ENCODE results near the gene ZNF827.

The ZNF827 gene

GRCh38 chr4:145824463-145824862 is 114.2 kb downstream of the ZNF827 start:
- Histone ChIP-seq H3K9me3 (no peaks in the 10 kb centered on the region), H3K4me1 (ENCODE audit: control insufficient read depth in 1 of 2, insufficient read depth in 1 of 2, low read depth in 1 of 2, low read length in 1 of 2) (no peaks in the 10 kb centered on the region), H3K36me3 (no peaks in the 10 kb centered on the region), H3K4me3 (ENCODE audit: low read depth in 1 of 2, low read length in 1 of 2) (no peak overlapping the region), H3K27me3 (no peaks in the 10 kb centered on the region), H3K27ac (no peak overlapping the region)
- no peak for TF ChIP-seq CTCF (IDR thresholded peaks at IDR 0.05)

- no peak for TF ChIP-seq CTCF (IDR thresholded peaks at IDR 0.05)
Observed at GRCh38 chr4:145823743-145824142, 114.9 kb downstream of the ZNF827 start.

GRCh38 chr4:145822581-145822980 is 116.0 kb downstream of the ZNF827 start:
- no peak for TF ChIP-seq CTCF (IDR thresholded peaks at IDR 0.05)
- no peaks in the 10 kb centered on the region for H3K4me1 ChIP-seq (ENCODE audit: control insufficient read depth in 1 of 2, insufficient read depth in 1 of 2, low read depth in 1 of 2, low read length in 1 of 2)
- no peak overlapping the region for H3K27ac ChIP-seq
- no peaks in the 10 kb centered on the region for H3K36me3 ChIP-seq
- no peak overlapping the region for H3K4me3 ChIP-seq (ENCODE audit: low read depth in 1 of 2, low read length in 1 of 2)
- H3K27me3 ChIP-seq = no peaks in the 10 kb centered on the region
- H3K9me3 ChIP-seq = no peaks in the 10 kb centered on the region

More at GRCh38 chr4:145823743-145824142, 114.9 kb downstream of the ZNF827 start:
- no peaks in the 10 kb centered on the region for H3K27me3 ChIP-seq
- no peaks in the 10 kb centered on the region for H3K4me1 ChIP-seq (ENCODE audit: control insufficient read depth in 1 of 2, insufficient read depth in 1 of 2, low read depth in 1 of 2, low read length in 1 of 2)
- no peak overlapping the region for H3K27ac ChIP-seq
- no peak overlapping the region for H3K4me3 ChIP-seq (ENCODE audit: low read depth in 1 of 2, low read length in 1 of 2)
- no peaks in the 10 kb centered on the region for H3K36me3 ChIP-seq
- no peaks in the 10 kb centered on the region for H3K9me3 ChIP-seq

- Histone ChIP-seq H3K9me3 (no peaks in the 10 kb centered on the region), H3K27ac (no peak overlapping the region), H3K36me3 (no peaks in the 10 kb centered on the region), H3K4me3 (ENCODE audit: low read depth in 1 of 2, low read length in 1 of 2) (no peak overlapping the region), H3K4me1 (ENCODE audit: control insufficient read depth in 1 of 2, insufficient read depth in 1 of 2, low read depth in 1 of 2, low read length in 1 of 2) (no peaks in the 10 kb centered on the region), H3K27me3 (no peaks in the 10 kb centered on the region)
- no peak for TF ChIP-seq CTCF (IDR thresholded peaks at IDR 0.05)
Observed at GRCh38 chr4:145822181-145822580, 116.4 kb downstream of the ZNF827 start.

- Histone ChIP-seq H3K4me3 (ENCODE audit: low read depth in 1 of 2, low read length in 1 of 2) (no peak overlapping the region), H3K27me3 (no peaks in the 10 kb centered on the region), H3K36me3 (no peaks in the 10 kb centered on the region), H3K9me3 (no peaks in the 10 kb centered on the region), H3K4me1 (ENCODE audit: control insufficient read depth in 1 of 2, insufficient read depth in 1 of 2, low read depth in 1 of 2, low read length in 1 of 2) (no peaks in the 10 kb centered on the region), H3K27ac (no peak overlapping the region)
- TF ChIP-seq CTCF (IDR thresholded peaks at IDR 0.05) = no peak
Observed at GRCh38 chr4:145821766-145822165, 116.9 kb downstream of the ZNF827 start.

GRCh38 chr4:145820407-145820806 is 118.2 kb downstream of the ZNF827 start:
- no peak overlapping the region for H3K27ac ChIP-seq
- H3K4me1 ChIP-seq (ENCODE audit: control insufficient read depth in 1 of 2, insufficient read depth in 1 of 2, low read depth in 1 of 2, low read length in 1 of 2) = no peaks in the 10 kb centered on the region
- no peaks in the 10 kb centered on the region for H3K36me3 ChIP-seq
- no peaks in the 10 kb centered on the region for H3K9me3 ChIP-seq
- TF ChIP-seq CTCF (IDR thresholded peaks at IDR 0.05) = no peak
- H3K4me3 ChIP-seq (ENCODE audit: low read depth in 1 of 2, low read length in 1 of 2) = no peak overlapping the region
- no peaks in the 10 kb centered on the region for H3K27me3 ChIP-seq
